ENCODE data around the gene PPP1R8.

Gene PPP1R8

GRCh38 chr1:27872059-27872801, 41.6 kb downstream of the PPP1R8 start, which contains the start of gene THEMIS2:
THEMIS2 (plus strand) TSS chr1:27872544; CDS start chr1:27872572, 28 bp downstream.
- peak; percentile 50 to 59 for DNase-seq (ENCODE audit: low read depth in 2 of 2)

GRCh38 chr1:27872802-27873551, 42.4 kb downstream of the PPP1R8 start:
- DNase-seq (ENCODE audit: low read depth in 2 of 2) = no peak

- no peak for DNase-seq (ENCODE audit: low read depth in 2 of 2)
These were observed 43.2 kb downstream of the PPP1R8 start for GRCh38 chr1:27873671-27874384.

- DNase-seq (ENCODE audit: low read depth in 2 of 2) = no peak
These were observed 45.9 kb downstream of the PPP1R8 start for GRCh38 chr1:27876341-27877114.

GRCh38 chr1:27877115-27877416, 46.5 kb downstream of the PPP1R8 start:
- DNase-seq (ENCODE audit: low read depth in 2 of 2) = no peak

GRCh38 chr1:27878039-27878438, 47.5 kb downstream of the PPP1R8 start:
- DNase-seq (ENCODE audit: low read depth in 2 of 2) = no peak

GRCh38 chr1:27878787-27879335, 48.3 kb downstream of the PPP1R8 start:
- DNase-seq (ENCODE audit: low read depth in 2 of 2) = no peak

GRCh38 chr1:27879374-27880082, 48.9 kb downstream of the PPP1R8 start:
- no peak for DNase-seq (ENCODE audit: low read depth in 2 of 2)

- no peak for DNase-seq (ENCODE audit: low read depth in 2 of 2)
These were observed 51.9 kb downstream of the PPP1R8 start for GRCh38 chr1:27882543-27882903.

GRCh38 chr1:27883536-27883935, 53.0 kb downstream of the PPP1R8 start:
- DNase-seq (ENCODE audit: low read depth in 2 of 2) = no peak

- no peak for DNase-seq (ENCODE audit: low read depth in 2 of 2)
These were observed 53.7 kb downstream of the PPP1R8 start for GRCh38 chr1:27884006-27884954.

- DNase-seq (ENCODE audit: low read depth in 2 of 2) = no peak
These were observed 54.5 kb downstream of the PPP1R8 start for GRCh38 chr1:27885114-27885528.

- no peak for DNase-seq (ENCODE audit: low read depth in 2 of 2)
These were observed 55.2 kb downstream of the PPP1R8 start for GRCh38 chr1:27885621-27886352.

- DNase-seq (ENCODE audit: low read depth in 2 of 2) = no peak
These were observed 55.7 kb downstream of the PPP1R8 start for GRCh38 chr1:27886353-27886679.

- no peak for DNase-seq (ENCODE audit: low read depth in 2 of 2)
These were observed 56.2 kb downstream of the PPP1R8 start for GRCh38 chr1:27886744-27887143.

- no peak for DNase-seq (ENCODE audit: low read depth in 2 of 2)
These were observed 56.8 kb downstream of the PPP1R8 start for GRCh38 chr1:27887215-27888021.

- DNase-seq (ENCODE audit: low read depth in 2 of 2) = no peak
These were observed 58.9 kb downstream of the PPP1R8 start for GRCh38 chr1:27889506-27889905.

GRCh38 chr1:27891196-27891889, 60.8 kb downstream of the PPP1R8 start:
- DNase-seq (ENCODE audit: low read depth in 2 of 2) = no peak

Measured in stimulated activated CD8-positive, alpha-beta memory T cell treated with anti-CD3 and anti-CD28 coated beads, Interleukin-15, amount 100 ng/mL, for 4 hours (primary cell).